Heart right ventricle (tissue), 16 donors: Measurements from ENCODE around the gene CCDC71. TPM values are rescaled to one million over a fixed set of nuclear protein-coding genes. Genes with fewer than 3 reads are reported as not detected.

ENCODE experiments used
- ATAC-seq, 8 donors: fragments of 200-7000 bp; cut with Tn5 transposase; one replicate each; pipeline ENCODE4 v1.9.1; 2020; ENCODE audit warnings: mild to moderate bottlenecking in 8 of 8, moderate library complexity in 8 of 8, moderate number of reproducible peaks in 1 of 8
- DNase-seq, 2 donors: peaks; one replicate each; pipeline ENCODE4 v3.0.0-alpha.2; 2020
- H3K27ac ChIP-seq, 10 donors: fragments of 200-600 bp; sonication (generic) in 2 of 10; one replicate each; pipeline versions ENCODE4 v1.5.0 to v1.8.0; 2020 to 2022; ENCODE audit warnings: mild to moderate bottlenecking in 3 of 10
- H3K27me3 ChIP-seq, 7 donors: fragments of 200-600 bp; one replicate each; pipeline ENCODE4 v1.8.0; 2021 to 2022; ENCODE audit warnings: mild to moderate bottlenecking in 2 of 7
- H3K36me3 ChIP-seq, 9 donors: fragments of 200-600 bp; sonication (generic) in 1 of 9; one replicate each; pipeline versions ENCODE4 v1.5.0 to v1.8.0; 2020 to 2022; ENCODE audit warnings: mild to moderate bottlenecking in 2 of 9
- H3K4me1 ChIP-seq, 9 donors: fragments of 200-600 bp; sonication (generic) in 1 of 9; one replicate each; pipeline versions ENCODE4 v1.5.0 to v1.8.0; 2020 to 2022; ENCODE audit warnings: mild to moderate bottlenecking in 4 of 9
- H3K4me3 ChIP-seq, 10 donors: fragments of 200-600 bp; sonication (generic) in 2 of 10; one replicate each; pipeline versions ENCODE4 v1.5.0 to v1.8.0; 2020 to 2022; ENCODE audit warnings: mild to moderate bottlenecking in 7 of 10, moderate library complexity in 2 of 10
- H3K9me3 ChIP-seq, 11 donors: fragments of 200-600 bp in 10 of 11; sonication (generic) in 2 of 11; one replicate each; pipeline versions ENCODE4 v1.5.0 to v1.8.0; 2013 to 2022; ENCODE audit warnings: mild to moderate bottlenecking in 2 of 11, control low read depth in 1 of 11, moderate library complexity in 1 of 11
- WGBS, 2 donors: extraction: QIAGEN DNeasy Blood & Tissue Kit; methylation state at CpG; one replicate each; pipeline ENCODE4 v1.1.7; 2013; ENCODE audit warnings: inconsistent platforms in 1 of 2; 5-methylcytosine and 5-hydroxymethylcytosine counted together
- intact Hi-C, 10 donors: fragments of 100-400 bp; cut with DNase I; formaldehyde crosslinking; loops; one replicate each; pipeline versions ENCODE4 v1.11.1 to v1.14.2; 2022
- polyA plus RNA-seq, 2 donors: library from polyadenylated mRNA; stranded (reverse); fragments of 200-250 nt; gene quantifications; one replicate each; pipeline ENCODE4 v1.2.3, GENCODE V29; 2013
- total RNA-seq, 10 donors: library from RNA; stranded (reverse); fragmentation: NEBNext Ultra II Directional in 3 of 10; extraction: Animal tissue kit (Norgen Biotek cat#: 25700) in 3 of 10; gene quantifications; one replicate each; pipeline versions ENCODE4 v1.2.1 to v1.2.4, GENCODE V29; 2021 to 2023
- TF ChIP-seq, protein P1 (sequence below), 9 donors: fragments of 200-600 bp; sonication (generic) in 2 of 9; IDR thresholded peaks; one replicate each; pipeline versions ENCODE4 v1.5.0 to v1.8.0; 2021 to 2022; ENCODE audit warnings: antibody characterized with exemption in 9 of 9, mild to moderate bottlenecking in 5 of 9, moderate library complexity in 1 of 9
- donor health status: Arrhythmogenic right ventricular cardiomyopathy.
- donor health status: ischemic (EF 13 %, LVEDD 7.1; RV severe dilation, severe dysfunction).
- donor health status: healthy with polysubstance abuse.
- donor health status: DM: no; HTN: yes; CAD: no.
- donor health status: DM: no; HTN: no; CAD: no.
- donor health status: ischemic (EF 25% LVEDD 6.9; RV normal size, moderate dysfunction).
- donor health status: ischemic (EF 25% LVEDD 5.7; RV mildly dilated, moderate dysfunction).
- donor health status: healthy.
- donor health status: DM: yes; HTN: yes; CAD: no.
- donor health status: Ischemic cardiomyopathy.
- donor health status: ischemic (EF 35%, LVEDD 5.7; RV mildly dilated, moderate dysfunction).
- donor health status: nonischemic (EF 11% LVEDD 7.7; RV severe dilation, severe dysfunction).
- donor health status: DM: yes; HTN: yes; CAD: no.
- donor health status: PGD.
- donor health status: ischemic (EF 29% LVEDD 5.4; RV normal size, mild dysfunction).
- donor health status: nonischemic (EF 23%, LVEDD 6.1; RV moderate dilation, normal function).

Gene CCDC71
- total and polyA plus RNA-seq, 12 donors, result 7.2 to 16.9 (median 12.3) TPM

GRCh38 chr3:49122451-49122850 is 43.7 kb downstream of the CCDC71 start:
- 82 to 83% methylated on average over 7 of the region's 7 CpGs for WGBS, 2 donors
- Histone ChIP-seq H3K27ac (no peak overlapping the region), H3K4me1 (peaks cover 13 to 27% (median 22%) of the 10 kb centered on the region in 9 donors), H3K9me3 (no peaks in the 10 kb centered on the region), H3K4me3 (no peak overlapping the region), H3K36me3 (peaks cover 4 to 84% (median 72%) of the 10 kb centered on the region in 9 donors), H3K27me3 (no peaks in the 10 kb centered on the region)
- TF ChIP-seq, protein P1, sequence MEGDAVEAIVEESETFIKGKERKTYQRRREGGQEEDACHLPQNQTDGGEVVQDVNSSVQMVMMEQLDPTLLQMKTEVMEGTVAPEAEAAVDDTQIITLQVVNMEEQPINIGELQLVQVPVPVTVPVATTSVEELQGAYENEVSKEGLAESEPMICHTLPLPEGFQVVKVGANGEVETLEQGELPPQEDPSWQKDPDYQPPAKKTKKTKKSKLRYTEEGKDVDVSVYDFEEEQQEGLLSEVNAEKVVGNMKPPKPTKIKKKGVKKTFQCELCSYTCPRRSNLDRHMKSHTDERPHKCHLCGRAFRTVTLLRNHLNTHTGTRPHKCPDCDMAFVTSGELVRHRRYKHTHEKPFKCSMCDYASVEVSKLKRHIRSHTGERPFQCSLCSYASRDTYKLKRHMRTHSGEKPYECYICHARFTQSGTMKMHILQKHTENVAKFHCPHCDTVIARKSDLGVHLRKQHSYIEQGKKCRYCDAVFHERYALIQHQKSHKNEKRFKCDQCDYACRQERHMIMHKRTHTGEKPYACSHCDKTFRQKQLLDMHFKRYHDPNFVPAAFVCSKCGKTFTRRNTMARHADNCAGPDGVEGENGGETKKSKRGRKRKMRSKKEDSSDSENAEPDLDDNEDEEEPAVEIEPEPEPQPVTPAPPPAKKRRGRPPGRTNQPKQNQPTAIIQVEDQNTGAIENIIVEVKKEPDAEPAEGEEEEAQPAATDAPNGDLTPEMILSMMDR (IDR thresholded peaks at IDR 0.05), result no peak
- DNase-seq (no peak), ATAC-seq (no peak)
- intact Hi-C loops, result no loop called here

GRCh38 chr3:49122022-49122421 is 44.1 kb downstream of the CCDC71 start:
- Histone ChIP-seq H3K36me3 (peaks cover 4 to 84% (median 75%) of the 10 kb centered on the region in 9 donors), H3K27ac (peak overlapping the region in 1 of 10 donors; percentile 100), H3K4me1 (peaks cover 13 to 29% (median 22%) of the 10 kb centered on the region in 9 donors), H3K9me3 (no peaks in the 10 kb centered on the region), H3K27me3 (no peaks in the 10 kb centered on the region), H3K4me3 (no peak overlapping the region)
- DNase-seq (no peak), ATAC-seq (no peak)
- 92 to 94% methylated on average over 12 of the region's 12 CpGs for WGBS, 2 donors
- TF ChIP-seq, protein P1 (IDR thresholded peaks at IDR 0.05), result no peak
- intact Hi-C loops, result no loop called here

- TF ChIP-seq, protein P1 (IDR thresholded peaks at IDR 0.05), result no peak
- intact Hi-C loops, result no loop called here
- H3K27ac ChIP-seq, result peak overlapping the region; percentile 90 to 100 (median 98)
- H3K4me1 ChIP-seq, result peaks cover 13 to 29% (median 22%) of the 10 kb centered on the region in 9 donors
- no peak for DNase-seq
- peaks cover 4 to 84% (median 75%) of the 10 kb centered on the region in 9 donors for H3K36me3 ChIP-seq
- 75 to 77% methylated on average over 17 of the region's 17 CpGs for WGBS, 2 donors
- no peaks in the 10 kb centered on the region for H3K27me3 ChIP-seq
- no peaks in the 10 kb centered on the region for H3K9me3 ChIP-seq
- peak overlapping the region in 9 of 10 donors; percentile 74 to 100 (median 94) for H3K4me3 ChIP-seq
- peak in 1 of 8 donors; percentile 0 for ATAC-seq
Measured at GRCh38 chr3:49121132-49121736, 44.9 kb downstream of the CCDC71 start.

- 1% methylated on average over 70 of the region's 70 CpGs for WGBS, 2 donors
- Histone ChIP-seq H3K27ac (peak within 1 kb of the TSS; percentile 90 to 100 (median 98)), H3K27me3 (no peaks in the 10 kb centered on the region), H3K4me1 (peaks cover 13 to 29% (median 22%) of the 10 kb centered on the region in 9 donors), H3K4me3 (peak within 1 kb of the TSS; percentile 74 to 100 (median 92)), H3K36me3 (peaks cover 4 to 84% (median 75%) of the 10 kb centered on the region in 9 donors), H3K9me3 (no peaks in the 10 kb centered on the region)
- ATAC-seq (peak; percentile 87 to 96 (median 93)), DNase-seq (peak; percentile 94 to 97)
- intact Hi-C loops, result no loop called here
- TF ChIP-seq, protein P1 (IDR thresholded peaks at IDR 0.05), result no peak
Measured at GRCh38 chr3:49120438-49121131, 45.5 kb downstream of the CCDC71 start, which contains the start of gene USP19. TSS of gene USP19 (minus strand) at chr3:49120823. CDS start at chr3:49119145, 1,678 bp downstream.
